GM19463 (cell line): ENCODE measurements around the gene ZSWIM1.

ENCODE experiments used
- ATAC-seq: cut with Tn5 transposase; IDR thresholded peaks from one replicate; pipeline ENCODE4 v1.9.1; 2021; ENCODE audit warnings: mild to moderate bottlenecking, moderate library complexity; ENCODE audit not compliant: unreplicated experiment

ZSWIM1 gene

GRCh38 chr20:45880988-45881788, at the start of gene ZSWIM1:
Gene ZSWIM1, plus strand, starts transcription at chr20:45881227. Its CDS starts 1,366 bp downstream, at chr20:45882593.
- peak; percentile 97 for ATAC-seq

GRCh38 chr20:45832619-45833018, 48.4 kb upstream of the ZSWIM1 start:
- ATAC-seq, result no peak

GRCh38 chr20:45833030-45833882, 47.8 kb upstream of the ZSWIM1 start, which contains the start of gene SNX21:
Gene SNX21, plus strand, starts transcription at chr20:45833799. Its CDS starts 121 bp downstream, at chr20:45833920.
- no peak for ATAC-seq

GRCh38 chr20:45833883-45834796, 46.9 kb upstream of the ZSWIM1 start:
- no peak for ATAC-seq

GRCh38 chr20:45834797-45835161, 46.2 kb upstream of the ZSWIM1 start:
- ATAC-seq, result no peak

GRCh38 chr20:45835329-45835765, 45.7 kb upstream of the ZSWIM1 start:
- no peak for ATAC-seq

- ATAC-seq, result no peak
These were observed 45.2 kb upstream of the ZSWIM1 start for GRCh38 chr20:45835825-45836224.

GRCh38 chr20:45836841-45837240, 44.2 kb upstream of the ZSWIM1 start:
- no peak for ATAC-seq

GRCh38 chr20:45840700-45841198, 40.3 kb upstream of the ZSWIM1 start:
- no peak for ATAC-seq

- ATAC-seq, result no peak
These were observed 39.5 kb upstream of the ZSWIM1 start for GRCh38 chr20:45841407-45842129.

- ATAC-seq, result peak; percentile 41
These were observed 38.7 kb upstream of the ZSWIM1 start for GRCh38 chr20:45842169-45842812.

GRCh38 chr20:45843506-45843905, 37.5 kb upstream of the ZSWIM1 start:
- no peak for ATAC-seq

GRCh38 chr20:45845452-45845851, 35.6 kb upstream of the ZSWIM1 start:
- ATAC-seq, result no peak

- no peak for ATAC-seq
These were observed 32.6 kb upstream of the ZSWIM1 start for GRCh38 chr20:45848421-45848820.

- ATAC-seq, result no peak
These were observed 32.0 kb upstream of the ZSWIM1 start for GRCh38 chr20:45848969-45849582.

GRCh38 chr20:45850238-45850637, 30.8 kb upstream of the ZSWIM1 start:
- ATAC-seq, result no peak

- ATAC-seq, result no peak
These were observed 30.1 kb upstream of the ZSWIM1 start for GRCh38 chr20:45850926-45851325.

- no peak for ATAC-seq
These were observed 29.5 kb upstream of the ZSWIM1 start for GRCh38 chr20:45851501-45851900.

- no peak for ATAC-seq
These were observed 28.7 kb upstream of the ZSWIM1 start for GRCh38 chr20:45852326-45852725.
